T-cell (primary cell): ENCODE measurements around the gene VPREB1. TPM values are rescaled to one million over a fixed set of nuclear protein-coding genes. Genes with fewer than 3 reads are reported as not detected.
A peak's percentile ranks its signal among the peaks of the same experiment; 100 is the strongest.

Experiments
- ATAC-seq, 4 experiments: fragments of 200-7000 bp in 3 of 4; fragments of 150-1000 bp in 1 of 4; cut with Tn5 transposase; replicated peaks in 1 of 4; 1 replicate in 3 of 4; 2 replicates in 1 of 4; pipeline ENCODE4 v1.10.0; 2021; ENCODE audit warnings: moderate library complexity in 3 of 4, mild to moderate bottlenecking in 2 of 4, moderate number of reproducible peaks in 1 of 4
- CTCF ChIA-PET, 2 donors: fragments of 300-600 bp; sonication (Branson Sonifier 250); formaldehyde crosslinking; loops; one replicate each; lab custom pipeline; 2022; ENCODE audit warnings: antibody characterized with exemption in 2 of 2; lab: Charles Lee
- POLR2A ChIA-PET, 2 donors: fragments of 300-600 bp; sonication (Branson Sonifier 250); formaldehyde crosslinking; loops; one replicate each; lab custom pipeline; 2022; ENCODE audit warnings: antibody characterized with exemption in 2 of 2; lab: Charles Lee
- DNase-seq, 35 experiments: peaks; one replicate each; pipeline versions ENCODE4 v3.0.0 to v3.0.0-alpha.2; 2013 to 2023
- H3K27ac ChIP-seq: one replicate; pipeline ENCODE4 v1.5.1; 2013; ENCODE audit warnings: low read length
- H3K27me3 ChIP-seq, 2 experiments: replicated peaks in 1 of 2; 1 replicate in 1 of 2; 2 replicates in 1 of 2; pipeline versions ENCODE4 v1.6.1 to v1.7.0; 2013; ENCODE audit warnings: low read length in 1 of 2, mixed read lengths in 1 of 2; ENCODE audit not compliant: control insufficient read depth in 2 of 2, insufficient read depth in 2 of 2; ENCODE audit errors: extremely low read depth in 1 of 2
- H3K36me3 ChIP-seq, 2 donors: 1 replicate in 1 of 2; 2 replicates in 1 of 2; pipeline versions ENCODE4 v1.6.1 to v1.7.0; 2013; ENCODE audit warnings: low read length in 1 of 2; ENCODE audit not compliant: control insufficient read depth in 2 of 2, insufficient read depth in 1 of 2; ENCODE audit errors: extremely low read depth in 1 of 2
- H3K4me1 ChIP-seq, 2 experiments: 1 replicate in 1 of 2; 2 replicates in 1 of 2; pipeline versions ENCODE4 v1.6.1 to v1.7.0; 2013; ENCODE audit warnings: low read length in 2 of 2, mixed read lengths in 1 of 2; ENCODE audit not compliant: insufficient read depth in 2 of 2, control insufficient read depth in 1 of 2; ENCODE audit errors: extremely low read depth in 1 of 2
- H3K4me3 ChIP-seq, 2 donors: 1 replicate in 1 of 2; 2 replicates in 1 of 2; pipeline versions ENCODE4 v1.5.1 to v1.7.0; 2013; ENCODE audit warnings: mild to moderate bottlenecking in 2 of 2, low read length in 1 of 2, moderate library complexity in 1 of 2; ENCODE audit not compliant: control insufficient read depth in 1 of 2; ENCODE audit errors: extremely low read depth in 1 of 2
- H3K9me3 ChIP-seq: 2 replicates; pipeline ENCODE4 v1.7.0; 2013
- H3K27ac Mint-ChIP-seq, 2 donors: one replicate each; pipeline ENCODE4 v1.8.0; 2020 to 2021; ENCODE audit warnings: mild to moderate bottlenecking in 2 of 2, mixed read lengths in 2 of 2
- H3K27me3 Mint-ChIP-seq, 2 donors: one replicate each; pipeline ENCODE4 v1.8.0; 2021 to 2022; ENCODE audit warnings: mixed read lengths in 2 of 2
- H3K36me3 Mint-ChIP-seq: one replicate; pipeline ENCODE4 v1.8.0; 2021; ENCODE audit warnings: mixed read lengths
- H3K4me1 Mint-ChIP-seq, 3 donors: one replicate each; pipeline ENCODE4 v1.8.0; 2020 to 2022; ENCODE audit warnings: mixed read lengths in 3 of 3, mild to moderate bottlenecking in 1 of 3
- H3K4me3 Mint-ChIP-seq, 3 donors: one replicate each; pipeline ENCODE4 v1.8.0; 2020 to 2022; ENCODE audit warnings: mild to moderate bottlenecking in 3 of 3, mixed read lengths in 3 of 3, moderate library complexity in 3 of 3
- H3K9me3 Mint-ChIP-seq, 3 donors: one replicate each; pipeline ENCODE4 v1.8.0; 2020 to 2022; ENCODE audit warnings: mixed read lengths in 3 of 3
- WGBS: methylation state at CpG from one replicate; pipeline ENCODE4 v1.1.5; 2013; ENCODE audit warnings: missing lambda C conversion rate; ENCODE audit not compliant: insufficient coverage; 5-methylcytosine and 5-hydroxymethylcytosine counted together
- total RNA-seq, 35 experiments: library from RNA in 6 of 35; stranded (reverse) in 6 of 35; fragments of 120-200 nt in 1 of 35; gene quantifications; one replicate each; pipeline versions ENCODE4 v1.2.1 to v1.2.4 and lab custom pipeline; 2013 to 2026

The VPREB1 gene
- total RNA-seq, 5 donors from 2014 or later (not counting 1 experiment from before 2014, with no cell fraction given) = not detected

DNA sequence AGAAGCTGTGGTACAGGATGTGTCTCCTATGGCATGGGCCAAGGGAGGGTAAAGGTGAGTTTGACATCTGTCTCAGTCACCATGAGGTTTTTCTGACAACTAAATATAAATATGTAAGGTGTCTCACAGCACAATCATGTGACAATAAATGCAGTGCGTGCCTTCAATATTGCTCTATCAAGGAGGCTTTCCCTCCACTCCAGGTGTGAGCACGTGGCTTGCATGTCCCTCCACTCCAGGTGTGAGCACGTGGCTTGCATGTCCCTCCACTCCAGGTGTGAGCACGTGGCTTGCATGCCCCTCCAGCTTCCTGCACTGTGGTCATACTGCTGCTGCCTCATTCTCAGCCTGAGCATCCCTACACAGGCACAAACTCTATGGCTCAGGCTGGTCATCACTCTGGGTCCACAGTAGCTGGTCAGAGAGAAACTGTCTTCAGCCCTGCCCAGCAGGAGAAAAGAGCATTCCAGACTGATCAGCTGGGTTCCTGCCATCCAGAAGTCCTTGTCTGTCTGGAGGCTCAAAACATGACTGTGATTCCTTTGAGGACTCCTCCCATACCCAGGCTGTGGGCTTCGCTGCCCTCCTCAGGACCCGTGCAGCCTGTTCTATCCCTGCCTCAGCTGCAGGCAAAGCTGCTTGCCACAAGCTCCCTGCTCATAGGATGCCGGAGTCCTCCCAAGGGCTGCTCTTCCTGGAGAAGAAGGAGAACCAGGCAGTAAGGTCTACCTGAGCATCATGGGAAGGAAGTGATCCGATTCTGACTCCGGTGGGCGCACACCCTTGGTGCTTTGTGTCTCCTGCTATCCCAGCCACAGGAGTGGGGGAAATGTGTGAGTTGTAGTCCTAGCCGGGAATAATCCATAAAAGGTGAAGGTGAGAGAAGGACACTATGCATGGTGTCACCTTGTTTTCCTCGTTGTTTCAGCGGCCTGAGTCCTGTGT, 33.4 kb upstream of the VPREB1 start:
- Histone ChIP-seq H3K9me3 (no peaks in the 10 kb centered on the region), H3K4me3 (no peak overlapping the region), H3K4me1 (peaks cover 4 to 34% of the 10 kb centered on the region in 2 experiments), H3K27me3 (no peaks in the 10 kb centered on the region), H3K27ac (peak overlapping the region; percentile 3), H3K36me3 (no peaks in the 10 kb centered on the region)
- WGBS = 73% methylated on average over 10 of the region's 13 CpGs
- ChIA-PET CTCF (no interaction called here), POLR2A (no interaction called here)
- Mint-ChIP-seq H3K4me1 (peaks cover 30 to 33% (median 30%) of the 10 kb centered on the region in 3 donors), H3K36me3 (no peaks in the 10 kb centered on the region), H3K4me3 (no peak overlapping the region), H3K27ac (peak overlapping the region; percentile 70 to 84), H3K9me3 (no peaks in the 10 kb centered on the region), H3K27me3 (no peaks in the 10 kb centered on the region)
- ATAC-seq (peak in 2 of 4 experiments; percentile 17 to 22), DNase-seq (no peak)

DNA sequence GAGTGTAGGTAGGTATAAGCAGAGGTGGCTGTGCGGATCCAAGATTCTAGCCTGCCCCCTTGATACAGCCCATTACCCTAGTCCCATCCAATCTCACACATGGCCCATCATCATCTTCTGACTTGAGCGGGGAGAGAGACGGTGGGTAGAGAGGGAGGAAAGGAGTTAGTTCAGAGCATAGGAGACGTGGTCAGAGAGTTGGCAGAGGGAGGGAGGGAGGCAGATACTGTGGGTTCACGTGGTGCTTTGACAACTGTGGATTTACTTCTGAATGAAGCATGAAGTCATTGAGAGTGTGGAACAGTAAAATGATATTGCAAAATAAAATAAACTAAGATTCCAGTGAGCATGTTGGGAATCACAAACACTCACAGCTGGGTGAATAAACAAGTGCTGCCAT, 31.4 kb upstream of the VPREB1 start:
- Histone ChIP-seq H3K27me3 (no peaks in the 10 kb centered on the region), H3K4me1 (peaks cover 0 to 24% of the 10 kb centered on the region in 2 experiments), H3K27ac (no peak overlapping the region), H3K36me3 (no peaks in the 10 kb centered on the region), H3K9me3 (no peaks in the 10 kb centered on the region), H3K4me3 (no peak overlapping the region)
- no peaks in the 10 kb centered on the region for H3K36me3 Mint-ChIP-seq
- ChIA-PET CTCF (no interaction called here), POLR2A (no interaction called here)
- ATAC-seq = no peak
- H3K4me1 Mint-ChIP-seq = peaks cover 22 to 26% (median 22%) of the 10 kb centered on the region in 3 donors
- WGBS = 48% methylated on average over 2 of the region's 5 CpGs
- no peaks in the 10 kb centered on the region for H3K9me3 Mint-ChIP-seq
- H3K4me3 Mint-ChIP-seq = no peak overlapping the region
- H3K27ac Mint-ChIP-seq = no peak overlapping the region
- DNase-seq = no peak
- H3K27me3 Mint-ChIP-seq = no peaks in the 10 kb centered on the region

GRCh38 chr22:22214819-22215329, 29.7 kb upstream of the VPREB1 start:
- Histone ChIP-seq H3K9me3 (no peaks in the 10 kb centered on the region), H3K4me3 (no peak overlapping the region), H3K4me1 (peaks cover 0 to 16% of the 10 kb centered on the region in 2 experiments), H3K27me3 (no peaks in the 10 kb centered on the region), H3K36me3 (no peaks in the 10 kb centered on the region), H3K27ac (no peak overlapping the region)
- ATAC-seq = no peak
- Mint-ChIP-seq H3K4me3 (no peak overlapping the region), H3K27ac (no peak overlapping the region), H3K27me3 (no peaks in the 10 kb centered on the region), H3K4me1 (peaks cover 9 to 15% (median 11%) of the 10 kb centered on the region in 3 donors), H3K36me3 (no peaks in the 10 kb centered on the region), H3K9me3 (no peaks in the 10 kb centered on the region)
- ChIA-PET POLR2A (no interaction called here), CTCF (no interaction called here)
- 83% methylated on average over 3 of the region's 5 CpGs for WGBS
- DNase-seq = no peak

DNA sequence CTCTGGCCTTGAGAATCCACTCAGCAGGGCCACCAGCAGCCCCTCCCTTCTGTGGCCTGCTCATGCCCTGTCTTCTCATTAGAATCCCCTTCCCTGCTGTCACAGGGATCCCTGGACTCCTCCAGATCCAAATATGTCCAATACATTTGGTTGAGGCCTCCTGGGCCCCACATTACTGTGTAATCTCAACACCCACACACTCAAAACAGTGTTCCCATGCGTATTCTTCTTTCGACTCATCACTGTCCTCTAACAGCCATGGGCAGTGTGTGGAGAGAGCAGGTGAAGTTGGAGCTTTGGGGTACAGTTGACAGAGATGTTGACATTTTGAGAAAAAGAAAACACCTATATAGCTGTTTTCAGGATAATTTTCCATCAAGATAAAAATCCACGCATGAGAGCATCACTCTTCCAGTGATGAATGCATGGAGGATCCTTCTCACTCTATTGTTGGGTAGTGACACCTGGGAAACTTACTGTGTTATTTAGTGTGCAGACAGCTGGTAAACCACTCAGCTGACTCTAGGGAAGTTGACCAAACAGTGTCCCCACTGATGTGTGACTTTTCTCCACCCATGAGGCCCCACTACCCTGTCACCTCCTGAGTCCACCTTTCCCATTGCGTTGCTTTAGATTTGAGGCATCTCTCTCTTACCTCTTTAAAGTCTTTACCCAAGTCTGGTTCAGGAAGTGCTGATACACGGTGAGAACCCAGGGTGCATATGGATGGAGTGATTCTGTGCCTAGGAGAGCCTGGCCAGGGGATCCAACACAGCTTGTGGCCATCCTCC, 28.7 kb upstream of the VPREB1 start:
- Histone ChIP-seq H3K9me3 (no peaks in the 10 kb centered on the region), H3K27ac (no peak overlapping the region), H3K27me3 (no peaks in the 10 kb centered on the region), H3K4me1 (peaks cover 0 to 7% of the 10 kb centered on the region in 2 experiments), H3K36me3 (no peaks in the 10 kb centered on the region), H3K4me3 (no peak overlapping the region)
- no peak for DNase-seq
- H3K4me3 Mint-ChIP-seq = no peak overlapping the region
- POLR2A ChIA-PET = no interaction called here
- H3K27ac Mint-ChIP-seq = no peak overlapping the region
- peaks cover 0 to 7% (median 3%) of the 10 kb centered on the region in 3 donors for H3K4me1 Mint-ChIP-seq
- WGBS = no CpG with 5 or more reads among the region's 5 CpGs
- H3K27me3 Mint-ChIP-seq = no peaks in the 10 kb centered on the region
- H3K9me3 Mint-ChIP-seq = no peaks in the 10 kb centered on the region
- ATAC-seq = no peak
- no peaks in the 10 kb centered on the region for H3K36me3 Mint-ChIP-seq
- CTCF ChIA-PET = interaction anchor here in 1 of 2 donors (0.6 kb wide), 1 partner anchor 33 kb away, joined by 3 read pairs; no protein-coding TSS in a partner anchor

DNA sequence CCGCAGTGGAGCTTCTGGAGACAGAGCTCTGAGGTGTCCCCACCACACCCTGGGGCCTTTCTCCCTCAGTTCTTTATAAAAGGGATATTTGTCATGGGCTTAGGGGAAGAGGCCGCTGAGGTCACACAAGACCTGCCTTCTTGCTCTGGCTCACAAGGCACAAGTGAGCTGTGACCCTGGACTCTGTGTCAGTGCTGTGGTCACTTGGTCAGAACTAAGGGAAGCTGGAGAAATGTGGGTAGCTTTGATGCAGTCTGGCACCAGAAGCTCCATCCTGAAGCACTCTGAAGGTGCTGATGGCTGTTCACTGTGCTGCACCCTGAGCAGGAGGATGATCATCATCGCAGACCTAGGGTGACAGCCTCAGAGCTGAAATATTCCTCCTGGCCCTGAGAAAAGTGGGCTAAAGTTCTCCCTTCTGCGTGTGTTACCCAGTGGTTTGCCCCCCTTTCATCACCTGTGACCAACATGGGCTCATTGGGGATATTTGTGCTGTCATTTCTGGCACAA, 28.1 kb upstream of the VPREB1 start:
- no peaks in the 10 kb centered on the region for H3K36me3 ChIP-seq
- no peaks in the 10 kb centered on the region for H3K27me3 Mint-ChIP-seq
- H3K27me3 ChIP-seq = no peaks in the 10 kb centered on the region
- H3K4me1 Mint-ChIP-seq = peaks cover 0 to 1% (median 0%) of the 10 kb centered on the region in 3 donors
- no peak overlapping the region for H3K4me3 ChIP-seq
- H3K9me3 Mint-ChIP-seq = no peaks in the 10 kb centered on the region
- WGBS = 80% methylated on average over 2 of the region's 4 CpGs
- no peak overlapping the region for H3K4me3 Mint-ChIP-seq
- ChIA-PET POLR2A (no interaction called here), CTCF (interaction anchor here in 1 of 2 donors (0.6 kb wide), 1 partner anchor 34 kb away, joined by 3 read pairs; no protein-coding TSS in a partner anchor)
- H3K4me1 ChIP-seq = peaks cover 0 to under 1% of the 10 kb centered on the region in 2 experiments
- ATAC-seq (no peak), DNase-seq (no peak)
- no peak overlapping the region for H3K27ac Mint-ChIP-seq
- no peaks in the 10 kb centered on the region for H3K36me3 Mint-ChIP-seq
- H3K9me3 ChIP-seq = no peaks in the 10 kb centered on the region
- H3K27ac ChIP-seq = no peak overlapping the region

DNA sequence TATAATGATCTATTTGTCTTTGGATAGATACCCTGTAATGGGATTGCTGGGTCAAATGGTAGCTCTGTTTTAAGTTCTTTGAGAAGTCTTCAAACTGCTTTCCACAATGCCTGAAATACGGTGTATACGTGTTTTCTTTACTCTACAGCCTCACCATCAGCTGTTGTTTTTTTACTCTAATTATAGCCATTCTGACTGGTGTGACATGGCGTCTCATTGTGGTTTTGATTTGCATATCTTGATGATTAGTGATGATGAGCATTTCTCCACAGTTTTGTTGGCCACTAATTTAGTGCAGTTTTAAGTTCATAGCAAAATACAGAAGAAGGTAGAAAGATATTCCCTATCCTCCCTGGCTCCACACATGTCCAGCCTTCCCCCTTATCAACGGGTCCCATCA, 26.3 kb upstream of the VPREB1 start:
- no peaks in the 10 kb centered on the region for H3K36me3 Mint-ChIP-seq
- no peaks in the 10 kb centered on the region for H3K4me1 ChIP-seq
- no CpG with 5 or more reads among the region's 4 CpGs for WGBS
- no peaks in the 10 kb centered on the region for H3K9me3 ChIP-seq
- no peak overlapping the region for H3K4me3 Mint-ChIP-seq
- H3K36me3 ChIP-seq = no peaks in the 10 kb centered on the region
- H3K27me3 ChIP-seq = no peaks in the 10 kb centered on the region
- H3K27ac ChIP-seq = no peak overlapping the region
- CTCF ChIA-PET = no interaction called here
- POLR2A ChIA-PET = interaction anchor here in 1 of 2 donors (0.6 kb wide), 1 partner anchor 1794 kb away, joined by 3 read pairs; no protein-coding TSS in a partner anchor
- no peak overlapping the region for H3K27ac Mint-ChIP-seq
- H3K9me3 Mint-ChIP-seq = no peaks in the 10 kb centered on the region
- ATAC-seq (no peak), DNase-seq (no peak)
- no peak overlapping the region for H3K4me3 ChIP-seq
- no peaks in the 10 kb centered on the region for H3K27me3 Mint-ChIP-seq
- H3K4me1 Mint-ChIP-seq = no peaks in the 10 kb centered on the region
